IMR-90 (cell line): Measurements from ENCODE around the gene COL4A5. TPM values are rescaled to one million over a fixed set of nuclear protein-coding genes. Genes with fewer than 3 reads are reported as not detected.

Experiments used
- ATAC-seq: fragments of 200-7000 bp; cut with Tn5 transposase; 2 replicates; pipeline ENCODE4 v1.9.1; 2020; ENCODE audit warnings: low read depth, mild to moderate bottlenecking, moderate library complexity
- BruUV-seq: library from RNA; stranded (reverse); fragments of 400-500 nt; replicated peaks from 2 replicates; lab custom pipeline; 2021; lab: Mats Ljungman, UMichigan
- CTCF ChIA-PET: fragments of 300-600 bp; formaldehyde crosslinking; extraction: SDS; loops from one replicate; lab custom pipeline; 2021; ENCODE audit warnings: antibody characterized with exemption; lab: Yijun Ruan, JAX
- POLR2A ChIA-PET: fragments of 300-600 bp; sonication (Branson Sonifier 250); formaldehyde crosslinking; loops from one replicate; lab custom pipeline; 2022; ENCODE audit warnings: antibody characterized with exemption; ENCODE audit not compliant: unreplicated experiment; lab: Charles Lee
- DNase-seq: peaks from one replicate; pipeline ENCODE4 v3.0.0; 2013
- H2AFZ ChIP-seq: replicated peaks from 2 replicates; pipeline ENCODE3; 2013; ENCODE audit warnings: low read length, mild to moderate bottlenecking; ENCODE audit not compliant: poor library complexity
- H2AK5ac ChIP-seq: 2 replicates; pipeline ENCODE4 v1.6.1; 2013; ENCODE audit warnings: low read depth, low read length, inconsistent platforms
- H2AK9ac ChIP-seq: replicated peaks from 2 replicates; pipeline ENCODE3; 2013; ENCODE audit warnings: mild to moderate bottlenecking, low read depth, low read length, moderate library complexity; ENCODE audit not compliant: poor library complexity
- H2BK120ac ChIP-seq: 2 replicates; pipeline ENCODE4 v1.6.1; 2013; ENCODE audit warnings: low read depth, low read length, inconsistent platforms
- H2BK15ac ChIP-seq: 3 replicates; pipeline ENCODE4 v1.6.1; 2013; ENCODE audit warnings: low read depth, low read length, inconsistent platforms
- H2BK20ac ChIP-seq: 2 replicates; pipeline ENCODE4 v1.6.1; 2013; ENCODE audit warnings: low read depth, mild to moderate bottlenecking, inconsistent platforms, low read length, moderate library complexity
- H2BK5ac ChIP-seq: 2 replicates; pipeline ENCODE4 v1.6.1; 2013; ENCODE audit warnings: mild to moderate bottlenecking, low read depth, low read length, inconsistent platforms; ENCODE audit not compliant: poor library complexity, severe bottlenecking
- H3K14ac ChIP-seq: replicated peaks from 2 replicates; pipeline ENCODE4 v1.6.1; 2013; ENCODE audit warnings: low read depth, low read length, inconsistent platforms
- H3K18ac ChIP-seq: 2 replicates; pipeline ENCODE4 v1.6.1; 2013; ENCODE audit warnings: low read depth, low read length, control low read depth
- H3K23ac ChIP-seq: 2 replicates; pipeline ENCODE4 v1.6.1; 2013; ENCODE audit warnings: low read depth, low read length, inconsistent platforms
- H3K27ac ChIP-seq: 2 replicates; pipeline ENCODE4 v1.5.1; 2013; ENCODE audit warnings: mild to moderate bottlenecking, control low read depth, low read length; ENCODE audit not compliant: insufficient read depth
- H3K27me3 ChIP-seq: 2 replicates; pipeline ENCODE4 v1.6.1; 2013; ENCODE audit warnings: low read length; ENCODE audit not compliant: control insufficient read depth, insufficient read depth
- H3K36me3 ChIP-seq: 2 replicates; pipeline ENCODE4 v1.6.1; 2013; ENCODE audit warnings: low read length, mixed read lengths; ENCODE audit not compliant: control insufficient read depth, insufficient read depth
- H3K4ac ChIP-seq: 2 replicates; pipeline ENCODE4 v1.6.1; 2013; ENCODE audit warnings: low read depth, low read length, inconsistent platforms
- H3K4me1 ChIP-seq: 2 replicates; pipeline ENCODE4 v1.6.1; 2013; ENCODE audit warnings: low read length, mixed read lengths; ENCODE audit not compliant: control insufficient read depth, insufficient read depth
- H3K4me2 ChIP-seq: 2 replicates; pipeline ENCODE4 v1.6.1; 2013; ENCODE audit warnings: low read depth, mild to moderate bottlenecking, control low read depth, low read length, moderate library complexity
- H3K4me3 ChIP-seq: 2 replicates; pipeline ENCODE4 v1.5.1; 2013; ENCODE audit warnings: low read depth, mild to moderate bottlenecking, control low read depth, low read length, moderate library complexity; ENCODE audit not compliant: insufficient read depth
- H3K56ac ChIP-seq: 2 replicates; pipeline ENCODE4 v1.6.1; 2013; ENCODE audit warnings: low read length, inconsistent platforms; ENCODE audit not compliant: insufficient read depth; ENCODE audit errors: extremely low read depth
- H3K79me1 ChIP-seq, 2 experiments: 2 replicates each; pipeline ENCODE4 v1.6.1; 2013; ENCODE audit warnings: low read length in 2 of 2, inconsistent platforms in 1 of 2, low read depth in 1 of 2
- H3K9ac ChIP-seq: 2 replicates; pipeline ENCODE4 v1.6.1; 2013; ENCODE audit warnings: low read depth, low read length, control low read depth
- H3K9me1 ChIP-seq: 2 replicates; pipeline ENCODE4 v1.6.1; 2013; ENCODE audit warnings: low read length, inconsistent platforms; ENCODE audit not compliant: insufficient read depth
- H3K9me3 ChIP-seq: 2 replicates; pipeline ENCODE4 v1.6.1; 2013; ENCODE audit warnings: low read length; ENCODE audit not compliant: control insufficient read depth, insufficient read depth
- H4K20me1 ChIP-seq: 2 replicates; pipeline ENCODE4 v1.6.1; 2013; ENCODE audit warnings: low read length, inconsistent platforms; ENCODE audit not compliant: insufficient read depth
- H4K5ac ChIP-seq: 2 replicates; pipeline ENCODE4 v1.6.1; 2013; ENCODE audit warnings: mild to moderate bottlenecking, low read depth, low read length, control low read depth
- H4K8ac ChIP-seq, 2 experiments: 2 replicates each; pipeline ENCODE4 v1.6.1; 2013; ENCODE audit warnings: low read depth in 2 of 2, low read length in 2 of 2, control low read depth in 1 of 2, inconsistent platforms in 1 of 2
- H4K91ac ChIP-seq: 2 replicates; pipeline ENCODE4 v1.6.1; 2013; ENCODE audit warnings: low read depth, low read length, inconsistent platforms; ENCODE audit not compliant: insufficient read depth
- BHLHE40 ChIP-seq: fragments of 150-350 bp; IDR thresholded peaks from 2 replicates; pipeline ENCODE4 v1.6.1; 2016; ENCODE audit warnings: mild to moderate bottlenecking, low read depth, low read length
- CEBPB ChIP-seq: IDR thresholded peaks from 2 replicates; pipeline ENCODE4 v1.6.1; 2012; ENCODE audit warnings: low read depth, low read length, improper control_type of control experiment
- CHD1 ChIP-seq: IDR thresholded peaks from 2 replicates; pipeline ENCODE4 v1.6.1; 2012; ENCODE audit warnings: low read depth, low read length, improper control_type of control experiment
- ELK1 ChIP-seq: fragments of 150-350 bp; IDR thresholded peaks from 2 replicates; pipeline ENCODE4 v1.6.1; 2016; ENCODE audit warnings: low read depth, mild to moderate bottlenecking, low read length, moderate library complexity, borderline replicate concordance
- FOS ChIP-seq: fragments of 150-350 bp; IDR thresholded peaks from 2 replicates; pipeline ENCODE4 v1.6.1; 2016; ENCODE audit warnings: low read depth, low read length
- MAFK ChIP-seq: IDR thresholded peaks from 2 replicates; pipeline ENCODE4 v1.6.1; 2012; ENCODE audit warnings: low read depth, low read length, improper control_type of control experiment
- MAZ ChIP-seq: IDR thresholded peaks from 2 replicates; pipeline ENCODE4 v1.6.1; 2012; ENCODE audit warnings: low read depth, mild to moderate bottlenecking, low read length, improper control_type of control experiment, moderate library complexity, borderline replicate concordance
- MXI1 ChIP-seq: IDR thresholded peaks from 2 replicates; pipeline ENCODE4 v1.6.1; 2012; ENCODE audit warnings: low read depth, mild to moderate bottlenecking, low read length, moderate library complexity, borderline replicate concordance
- NFE2L2 ChIP-seq: fragments of 150-350 bp; IDR thresholded peaks from 2 replicates; pipeline ENCODE4 v1.6.1; 2016; ENCODE audit warnings: low read depth, mild to moderate bottlenecking, low read length
- POLR2A ChIP-seq: IDR thresholded peaks from 2 replicates; pipeline ENCODE4 v1.6.1; 2012; ENCODE audit warnings: mild to moderate bottlenecking, low read depth, low read length
- RAD21 ChIP-seq: IDR thresholded peaks from 2 replicates; pipeline ENCODE4 v1.6.1; 2012; ENCODE audit warnings: low read length, improper control_type of control experiment
- RCOR1 ChIP-seq: IDR thresholded peaks from 2 replicates; pipeline ENCODE4 v1.6.1; 2012; ENCODE audit warnings: mild to moderate bottlenecking, low read length, improper control_type of control experiment; ENCODE audit not compliant: insufficient replicate concordance
- RFX5 ChIP-seq: IDR thresholded peaks from 2 replicates; pipeline ENCODE4 v1.8.0; 2012; ENCODE audit warnings: low read depth, mild to moderate bottlenecking, low read length, moderate library complexity
- SMC3 ChIP-seq: fragments of 150-350 bp; IDR thresholded peaks from 2 replicates; pipeline ENCODE4 v1.6.1; 2016; ENCODE audit warnings: low read depth, mild to moderate bottlenecking, antibody characterized with exemption, low read length, moderate library complexity
- WGBS, 2 experiments: methylation state at CpG; one replicate each; pipeline versions ENCODE4 v1.1.5 to v1.1.7; 2013; ENCODE audit warnings: missing lambda C conversion rate in 2 of 2; ENCODE audit not compliant: insufficient read length in 1 of 2; ENCODE audit errors: extremely low coverage in 2 of 2; 5-methylcytosine and 5-hydroxymethylcytosine counted together
- dilution Hi-C: fragments of 300-500 bp; cut with HindIII; formaldehyde crosslinking; loops from one replicate; pipeline ENCODE4 v1.14.3; 2018; ENCODE audit warnings: low sequenced_read_pairs; ENCODE audit not compliant: unreplicated experiment
- in situ Hi-C: fragments of 300-500 bp; cut with MboI; formaldehyde crosslinking; loops from 3 replicates; pipeline ENCODE4 v1.14.3; 2019; ENCODE audit warnings: low sequenced_read_pairs, inconsistent platforms, mixed read lengths
- intact Hi-C: fragments of 100-400 bp; cut with micrococcal nuclease; formaldehyde crosslinking; loops from 2 replicates; pipeline ENCODE4 v1.10.0; 2022
- polyA plus RNA-seq, 3 experiments: library from polyadenylated mRNA; depleted of rRNA; stranded (reverse); fragments of >200 nt; gene quantifications; 2 replicates each; pipeline ENCODE4 v1.2.3, GENCODE V29; 2012; ENCODE audit warnings: low replicate concordance in 1 of 3
- total RNA-seq: library from RNA; depleted of rRNA; stranded (reverse); fragments of >200 nt; gene quantifications from 2 replicates; pipeline ENCODE4 v1.2.3, GENCODE V29; 2012
- TF ChIP-seq, protein P1 (sequence below): conservative IDR thresholded peaks from 2 replicates; pipeline ENCODE4 v1.5.1; 2012; ENCODE audit warnings: mild to moderate bottlenecking, low read depth, low read length, improper control_type of control experiment
- TF ChIP-seq, protein P2 (sequence below): fragments of 150-350 bp; IDR thresholded peaks from 2 replicates; pipeline ENCODE4 v1.6.1; 2017; ENCODE audit warnings: mild to moderate bottlenecking, antibody characterized with exemption, low read length, low read depth

The COL4A5 gene
- total and polyA plus RNA-seq, 2 of the 4 experiments (the other 2 are of a cell fraction): 16.3 to 26.6 TPM

GRCh38 chrX:108516184-108516583 is 76.5 kb downstream of the COL4A5 start:
- H4K91ac ChIP-seq: no peak overlapping the region
- H3K9me3 ChIP-seq: no peaks in the 10 kb centered on the region
- H3K14ac ChIP-seq: no peak overlapping the region
- H2BK120ac ChIP-seq: no peak overlapping the region
- H3K18ac ChIP-seq: no peak overlapping the region
- peak overlapping the region; percentile 42 for H2BK5ac ChIP-seq
- ChIA-PET CTCF (no interaction called here), POLR2A (no interaction called here)
- H2BK20ac ChIP-seq: no peak overlapping the region
- H3K27ac ChIP-seq: peak overlapping the region; percentile 44; the same call in 1 of the 2 replicates
- H3K56ac ChIP-seq: no peak overlapping the region
- H3K27me3 ChIP-seq: no peaks in the 10 kb centered on the region
- H3K4me3 ChIP-seq: no peak overlapping the region
- H3K4me2 ChIP-seq: no peak overlapping the region
- BruUV-seq: no TSS peak
- no peak overlapping the region for H3K23ac ChIP-seq
- H3K4ac ChIP-seq: no peak overlapping the region
- no peak overlapping the region for H4K8ac ChIP-seq
- H3K9ac ChIP-seq: no peak overlapping the region
- no peak overlapping the region for H4K5ac ChIP-seq
- H3K36me3 ChIP-seq: no peaks in the 10 kb centered on the region
- H2AFZ ChIP-seq: no peak overlapping the region
- no peaks in the 10 kb centered on the region for H4K20me1 ChIP-seq
- no peaks in the 10 kb centered on the region; a peak in 1 of 4 replicates for H3K79me1 ChIP-seq
- intact Hi-C loops (no loop called here), in situ Hi-C loops (no loop called here), dilution Hi-C loops (no loop called here)
- H2AK5ac ChIP-seq: no peak overlapping the region
- H2AK9ac ChIP-seq: no peak overlapping the region
- WGBS, 2 experiments: no CpG with 5 or more reads among the region's 2 CpGs
- no peak overlapping the region for H2BK15ac ChIP-seq
- no peaks in the 10 kb centered on the region for H3K4me1 ChIP-seq
- TF ChIP-seq, protein P1, sequence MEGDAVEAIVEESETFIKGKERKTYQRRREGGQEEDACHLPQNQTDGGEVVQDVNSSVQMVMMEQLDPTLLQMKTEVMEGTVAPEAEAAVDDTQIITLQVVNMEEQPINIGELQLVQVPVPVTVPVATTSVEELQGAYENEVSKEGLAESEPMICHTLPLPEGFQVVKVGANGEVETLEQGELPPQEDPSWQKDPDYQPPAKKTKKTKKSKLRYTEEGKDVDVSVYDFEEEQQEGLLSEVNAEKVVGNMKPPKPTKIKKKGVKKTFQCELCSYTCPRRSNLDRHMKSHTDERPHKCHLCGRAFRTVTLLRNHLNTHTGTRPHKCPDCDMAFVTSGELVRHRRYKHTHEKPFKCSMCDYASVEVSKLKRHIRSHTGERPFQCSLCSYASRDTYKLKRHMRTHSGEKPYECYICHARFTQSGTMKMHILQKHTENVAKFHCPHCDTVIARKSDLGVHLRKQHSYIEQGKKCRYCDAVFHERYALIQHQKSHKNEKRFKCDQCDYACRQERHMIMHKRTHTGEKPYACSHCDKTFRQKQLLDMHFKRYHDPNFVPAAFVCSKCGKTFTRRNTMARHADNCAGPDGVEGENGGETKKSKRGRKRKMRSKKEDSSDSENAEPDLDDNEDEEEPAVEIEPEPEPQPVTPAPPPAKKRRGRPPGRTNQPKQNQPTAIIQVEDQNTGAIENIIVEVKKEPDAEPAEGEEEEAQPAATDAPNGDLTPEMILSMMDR: no peak
- TF ChIP-seq CHD1: no peak
- no peak for TF ChIP-seq POLR2A
- TF ChIP-seq RAD21: no peak
- no peak for TF ChIP-seq RFX5
- TF ChIP-seq MAFK: no peak
- TF ChIP-seq ELK1: no peak
- no peak for TF ChIP-seq FOS
- TF ChIP-seq MXI1: no peak
- TF ChIP-seq SMC3: no peak
- TF ChIP-seq, protein P2, sequence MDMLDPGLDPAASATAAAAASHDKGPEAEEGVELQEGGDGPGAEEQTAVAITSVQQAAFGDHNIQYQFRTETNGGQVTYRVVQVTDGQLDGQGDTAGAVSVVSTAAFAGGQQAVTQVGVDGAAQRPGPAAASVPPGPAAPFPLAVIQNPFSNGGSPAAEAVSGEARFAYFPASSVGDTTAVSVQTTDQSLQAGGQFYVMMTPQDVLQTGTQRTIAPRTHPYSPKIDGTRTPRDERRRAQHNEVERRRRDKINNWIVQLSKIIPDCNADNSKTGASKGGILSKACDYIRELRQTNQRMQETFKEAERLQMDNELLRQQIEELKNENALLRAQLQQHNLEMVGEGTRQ: no peak
- TF ChIP-seq CEBPB: no peak
- TF ChIP-seq RCOR1: no peak
- TF ChIP-seq BHLHE40: no peak
- no peak for TF ChIP-seq NFE2L2
- no peak for TF ChIP-seq MAZ
- DNase-seq: peak; percentile 44
- peak; percentile 82 for ATAC-seq
- no peaks in the 10 kb centered on the region for H3K9me1 ChIP-seq
